HUES64 (cell line): ENCODE measurements around the gene GNG12.
"Not testable (repeated sequence)": the region's sequence is repeated elsewhere in the genome, so short reads cannot be mapped to it uniquely, and the experiment has no call there.

Experiments
- H3K27ac ChIP-seq: 2 replicates; pipeline ENCODE4 v1.7.0; 2013; ENCODE audit warnings: low read depth, low read length, inconsistent platforms
- H3K27me3 ChIP-seq: 2 replicates; pipeline ENCODE4 v1.6.1; 2013; ENCODE audit warnings: mild to moderate bottlenecking, low read length; ENCODE audit not compliant: insufficient read depth
- H3K36me3 ChIP-seq: 2 replicates; pipeline ENCODE4 v1.6.1; 2013; ENCODE audit warnings: mild to moderate bottlenecking, low read length; ENCODE audit not compliant: insufficient read depth
- H3K4me1 ChIP-seq: 2 replicates; pipeline ENCODE4 v1.6.1; 2013; ENCODE audit warnings: mild to moderate bottlenecking, low read length, moderate library complexity; ENCODE audit not compliant: insufficient read depth
- H3K4me3 ChIP-seq: 2 replicates; pipeline ENCODE4 v1.5.1; 2013; ENCODE audit warnings: mild to moderate bottlenecking, low read length, moderate library complexity
- H3K9ac ChIP-seq: 2 replicates; pipeline ENCODE4 v1.6.1; 2013; ENCODE audit warnings: mild to moderate bottlenecking, low read depth, low read length
- H3K9me3 ChIP-seq: 2 replicates; pipeline ENCODE4 v1.6.1; 2013; ENCODE audit warnings: low read depth, low read length; ENCODE audit not compliant: insufficient read depth
- whole genome bisulfite sequencing: fragments of 150-250, 120-280 bp; methylation state at CpG from one replicate; pipeline ENCODE4 v1.1.7; 2013; ENCODE audit warnings: missing lambda C conversion rate; 5-methylcytosine and 5-hydroxymethylcytosine counted together

Gene GNG12

DNA sequence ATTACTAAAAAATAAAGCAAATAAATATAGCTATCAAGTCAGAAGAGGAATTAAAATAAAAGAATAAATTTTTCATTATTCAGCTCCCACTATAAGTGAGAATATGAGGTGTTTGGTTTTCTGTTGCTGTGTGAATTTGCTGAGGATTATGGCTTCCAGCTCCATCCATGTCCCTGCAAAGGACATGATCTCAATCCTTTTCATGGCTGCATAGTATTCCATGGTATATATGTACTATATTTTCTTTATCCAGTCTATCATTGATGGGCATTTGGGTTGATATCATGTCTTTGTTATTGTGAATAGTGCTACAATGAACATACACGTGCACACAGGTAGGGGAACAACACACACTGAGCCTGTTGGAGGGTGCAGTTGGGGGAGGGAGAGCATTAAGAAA is 176.1 kb downstream of the GNG12 start:
- H3K4me3 ChIP-seq, H3K9me3 ChIP-seq, H3K27ac ChIP-seq, H3K4me1 ChIP-seq, H3K9ac ChIP-seq, H3K36me3 ChIP-seq, H3K27me3 ChIP-seq: not testable (repeated sequence)
- WGBS = 91% methylated on average over 1 of the region's 1 CpG

DNA sequence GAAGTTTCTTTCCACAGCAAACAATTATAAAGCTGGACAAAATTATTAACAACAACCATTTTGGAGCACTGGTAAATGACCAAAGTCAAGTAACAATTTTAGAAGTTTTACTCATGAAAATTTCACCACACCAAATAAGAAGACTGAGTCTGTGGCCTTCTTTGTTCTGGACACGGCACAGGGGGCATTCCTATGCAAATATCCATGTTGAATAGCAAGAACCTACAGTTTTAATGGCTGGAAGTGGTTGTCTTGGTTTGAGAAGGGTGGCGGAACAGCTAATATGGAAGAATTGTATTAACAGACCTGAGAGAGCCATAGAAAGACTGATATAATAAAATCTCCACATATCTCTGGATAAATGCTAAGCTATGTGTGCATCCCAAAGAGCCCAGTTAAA is 177.7 kb downstream of the GNG12 start:
- no peaks in the 10 kb centered on the region for H3K27me3 ChIP-seq
- H3K9me3 ChIP-seq = no peaks in the 10 kb centered on the region
- H3K4me3 ChIP-seq = no peak overlapping the region
- no peak overlapping the region for H3K27ac ChIP-seq
- no peaks in the 10 kb centered on the region for H3K4me1 ChIP-seq
- H3K9ac ChIP-seq = no peak overlapping the region
- H3K36me3 ChIP-seq = no peaks in the 10 kb centered on the region
- 67% methylated on average over 2 of the region's 2 CpGs for WGBS

DNA sequence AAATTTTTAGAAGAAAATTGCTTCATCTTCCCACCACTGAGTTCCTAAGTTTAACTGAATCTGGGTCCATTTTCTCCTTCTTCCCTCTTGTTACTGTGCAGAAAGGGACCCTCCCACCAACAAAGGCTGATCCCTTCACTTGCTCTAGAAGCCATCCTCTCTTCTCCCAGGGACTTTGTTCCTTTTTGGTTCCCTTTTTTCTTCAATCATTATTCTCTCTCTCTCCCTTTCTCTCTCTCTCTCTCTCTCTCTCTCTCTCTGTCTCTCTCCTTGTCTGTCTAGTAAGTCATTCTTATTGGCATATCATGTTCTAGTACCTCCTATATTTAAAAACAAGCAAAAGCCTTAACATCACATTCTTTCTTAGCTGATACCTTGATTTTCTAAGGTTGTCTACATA is 180.0 kb downstream of the GNG12 start:
- Histone ChIP-seq H3K9me3 (no peaks in the 10 kb centered on the region), H3K27ac (no peak overlapping the region)

DNA sequence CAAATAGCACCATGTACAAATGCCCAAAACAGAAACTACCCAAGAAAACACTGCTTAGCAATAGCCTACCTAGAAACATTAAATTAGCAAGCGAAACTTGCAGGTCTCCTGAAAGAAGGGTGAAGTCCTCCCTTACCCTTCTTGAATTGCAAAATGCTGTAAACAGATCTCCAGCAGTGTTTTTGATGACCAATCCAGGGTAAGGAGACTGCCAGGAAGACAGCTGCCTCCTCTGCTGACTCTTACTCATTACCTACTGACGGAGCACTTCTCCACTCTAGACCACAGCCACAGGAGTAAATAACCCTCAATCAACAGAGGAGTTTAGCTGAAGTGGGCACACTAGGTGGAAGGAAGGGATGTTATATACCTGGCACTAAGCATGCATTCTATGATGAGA is 180.5 kb downstream of the GNG12 start:
- H3K4me1 ChIP-seq = no peaks in the 10 kb centered on the region
- WGBS = 85% methylated on average over 2 of the region's 2 CpGs
- no peaks in the 10 kb centered on the region for H3K36me3 ChIP-seq
- no peak overlapping the region for H3K27ac ChIP-seq
- no peaks in the 10 kb centered on the region for H3K9me3 ChIP-seq
- H3K9ac ChIP-seq = no peak overlapping the region
- H3K4me3 ChIP-seq = no peak overlapping the region
- H3K27me3 ChIP-seq = no peaks in the 10 kb centered on the region

More for the DNA sequence above, 180.0 kb downstream of the GNG12 start:
- no peaks in the 10 kb centered on the region for H3K36me3 ChIP-seq
- no peak overlapping the region for H3K4me3 ChIP-seq
- H3K27me3 ChIP-seq = no peaks in the 10 kb centered on the region
- H3K9ac ChIP-seq = no peak overlapping the region
- no peaks in the 10 kb centered on the region for H3K4me1 ChIP-seq
